ENCODE results near the gene USP6NL.

USP6NL gene

DNA sequence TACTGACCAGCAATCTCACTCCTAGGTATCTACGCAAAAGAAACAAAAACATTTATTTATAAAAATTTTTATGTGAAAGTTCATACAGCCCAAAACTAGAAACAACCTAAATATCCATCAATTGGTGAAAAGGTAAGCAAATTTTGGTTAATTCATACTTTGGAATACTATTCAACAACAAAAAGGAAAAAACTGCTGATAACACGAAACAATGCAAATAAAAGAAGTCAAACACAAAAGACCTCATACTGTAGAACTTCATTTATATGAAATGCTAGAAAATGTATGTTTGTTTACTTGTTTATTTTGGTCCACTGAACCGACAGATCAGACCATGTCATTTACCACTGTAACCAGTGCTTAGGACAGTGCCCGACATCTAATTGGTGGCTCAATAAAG is 60.3 kb downstream of the USP6NL start:
- DNase-seq (ENCODE audit: low read depth): no peak

DNA sequence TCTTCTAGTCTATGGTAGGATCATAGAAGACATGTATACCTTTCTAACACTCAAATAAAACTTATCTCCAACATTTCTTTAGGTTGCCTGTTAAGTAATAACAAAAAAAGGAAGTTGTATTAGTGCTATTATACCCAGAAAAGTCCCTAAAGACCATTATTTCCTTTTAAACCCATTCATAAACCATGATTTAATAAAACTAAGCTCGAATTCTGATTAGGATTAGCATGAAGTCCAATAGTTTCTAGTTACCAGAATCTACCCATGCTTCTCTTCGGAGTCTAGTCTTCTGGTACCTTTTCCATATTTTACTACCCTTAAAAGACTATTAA is 62.7 kb downstream of the USP6NL start:
- DNase-seq (ENCODE audit: low read depth): no peak

DNA sequence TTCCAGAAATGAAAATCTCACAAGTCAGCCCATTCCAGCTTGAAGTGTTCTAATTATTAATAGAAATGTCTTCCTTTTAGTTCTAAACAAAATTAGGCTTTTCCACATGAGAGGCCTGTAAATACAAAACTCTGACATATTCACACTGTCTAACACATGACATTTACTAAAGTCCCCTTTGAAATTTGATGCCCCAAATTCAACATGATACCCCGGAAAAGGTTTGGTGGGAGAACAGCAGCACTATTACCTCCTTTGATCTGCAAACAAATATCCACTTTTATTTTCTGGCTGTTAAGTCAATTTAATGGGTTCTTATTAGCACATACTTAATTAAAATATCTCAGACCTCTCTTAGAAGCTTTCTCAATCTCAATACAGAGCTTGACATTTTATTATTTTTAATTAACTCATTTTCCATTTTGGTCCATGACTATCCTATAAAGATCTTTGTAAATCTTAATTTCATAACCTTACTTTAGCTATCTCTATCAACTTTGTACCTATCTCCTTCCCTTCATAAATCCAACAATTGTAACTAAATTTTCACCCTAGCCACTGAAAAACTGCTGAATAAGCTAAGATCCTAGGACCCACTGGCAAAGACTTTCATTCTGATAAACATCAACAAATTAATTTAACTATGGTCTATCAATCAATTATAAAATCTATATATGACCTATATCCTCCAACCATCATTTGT is 63.2 kb downstream of the USP6NL start:
- DNase-seq (ENCODE audit: low read depth): no peak

DNA sequence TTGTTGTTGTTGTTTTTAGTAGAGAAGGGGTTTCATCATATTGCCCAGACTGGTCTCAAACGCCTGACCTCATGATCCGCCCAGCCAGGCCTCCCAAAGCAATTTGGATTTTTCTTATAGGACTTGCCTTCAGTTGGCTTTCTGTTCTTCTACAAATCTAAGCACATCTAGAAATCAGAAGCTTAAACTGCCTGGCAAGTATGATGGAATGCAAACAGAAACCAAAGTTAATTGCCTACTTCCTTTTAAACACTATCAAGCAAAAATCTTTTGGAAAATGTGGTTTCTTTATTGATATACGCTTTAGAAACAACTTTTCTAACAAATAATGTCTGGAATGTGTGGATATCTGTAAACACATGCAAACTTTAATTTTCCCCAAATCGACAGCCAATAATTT is 64.9 kb downstream of the USP6NL start:
- no peak for DNase-seq (ENCODE audit: low read depth)

DNA sequence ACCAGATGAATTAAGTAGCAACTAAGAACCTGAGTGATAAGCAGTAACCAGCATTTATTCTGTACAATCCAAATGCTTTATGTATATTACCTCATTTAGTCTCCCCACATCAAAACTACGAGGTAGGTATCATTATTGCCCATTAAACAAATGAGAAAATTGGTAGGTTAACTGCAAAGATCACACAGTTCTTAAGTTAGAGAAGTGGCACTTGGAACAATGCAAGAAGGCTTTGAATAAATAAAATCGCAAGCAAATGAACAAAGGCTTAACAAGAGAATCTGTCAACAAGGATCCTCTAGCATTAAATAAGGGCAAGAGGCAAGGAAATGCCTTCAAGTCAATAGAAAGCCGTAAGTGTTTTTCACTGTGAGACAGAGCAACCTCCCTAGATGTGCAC is 70.2 kb downstream of the USP6NL start:
- DNase-seq (ENCODE audit: low read depth): no peak

DNA sequence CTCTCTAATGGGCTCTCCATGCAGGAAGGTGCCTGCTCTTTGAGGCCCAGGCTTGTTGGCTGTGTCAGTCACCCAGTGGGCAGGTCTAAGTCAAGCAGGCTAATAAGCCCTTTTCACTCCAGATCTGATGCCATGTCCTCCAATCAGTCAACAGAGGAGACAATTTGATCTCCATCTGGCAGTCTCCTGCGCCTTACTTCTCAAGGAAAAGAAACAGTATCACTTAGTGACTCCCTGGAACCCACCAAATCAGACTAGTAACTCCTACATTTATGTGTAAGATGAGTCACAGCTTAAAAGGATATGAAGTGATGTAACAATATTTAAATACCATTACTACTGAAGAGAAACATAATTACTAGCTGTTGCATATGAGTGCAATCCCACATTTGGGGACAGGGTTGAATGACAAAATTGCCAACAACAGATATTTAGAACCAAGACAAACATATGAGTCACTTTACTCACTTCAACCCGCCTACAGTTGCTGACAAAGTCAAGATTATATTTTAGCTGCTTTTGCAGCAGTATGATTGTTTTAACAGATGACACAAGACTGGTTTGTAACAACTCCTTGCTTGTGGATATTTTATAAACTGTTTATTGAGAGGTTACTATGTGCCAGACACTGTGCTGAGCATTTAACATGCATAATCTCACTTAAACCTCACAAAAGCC is 72.1 kb downstream of the USP6NL start:
- DNase-seq (ENCODE audit: low read depth): no peak

DNA sequence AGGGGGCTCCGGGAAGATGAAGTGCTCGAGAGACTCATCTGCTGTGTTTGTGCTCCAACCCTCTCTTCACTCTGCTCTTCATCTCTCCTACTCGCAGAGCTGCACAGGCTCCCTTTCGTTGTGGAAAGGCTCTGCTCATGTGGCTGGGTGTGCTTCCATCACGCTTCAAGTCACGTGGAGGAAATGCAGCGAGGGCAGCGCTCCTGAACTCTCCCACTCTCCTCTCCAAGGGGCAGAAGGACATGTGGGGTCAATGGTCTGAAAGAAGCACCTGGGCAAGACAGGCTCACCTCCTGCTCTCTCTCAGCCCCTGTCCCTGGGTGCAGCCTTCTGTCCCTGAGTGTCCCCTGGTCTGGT is 72.6 kb downstream of the USP6NL start:
- DNase-seq (ENCODE audit: low read depth): no peak

DNA sequence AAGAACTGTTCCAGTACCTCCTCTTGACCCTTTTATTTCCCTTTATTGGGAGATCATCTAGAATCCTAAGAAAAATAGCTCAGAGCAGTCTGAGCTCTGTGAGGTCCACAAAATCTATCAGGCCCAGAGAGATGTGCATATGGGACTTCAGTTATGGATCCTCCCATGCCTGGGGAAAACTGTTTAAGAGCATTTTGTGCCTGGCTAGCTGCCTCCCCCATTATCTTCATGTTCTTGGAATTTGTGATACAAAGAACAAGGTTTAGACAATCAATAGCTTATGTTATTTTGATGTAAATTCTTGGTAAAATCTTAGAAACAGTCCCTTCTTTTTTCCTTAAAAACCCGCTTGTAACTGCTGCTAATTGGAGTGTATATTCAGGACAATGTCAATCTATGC is 75.2 kb downstream of the USP6NL start:
- DNase-seq (ENCODE audit: low read depth): no peak

DNA sequence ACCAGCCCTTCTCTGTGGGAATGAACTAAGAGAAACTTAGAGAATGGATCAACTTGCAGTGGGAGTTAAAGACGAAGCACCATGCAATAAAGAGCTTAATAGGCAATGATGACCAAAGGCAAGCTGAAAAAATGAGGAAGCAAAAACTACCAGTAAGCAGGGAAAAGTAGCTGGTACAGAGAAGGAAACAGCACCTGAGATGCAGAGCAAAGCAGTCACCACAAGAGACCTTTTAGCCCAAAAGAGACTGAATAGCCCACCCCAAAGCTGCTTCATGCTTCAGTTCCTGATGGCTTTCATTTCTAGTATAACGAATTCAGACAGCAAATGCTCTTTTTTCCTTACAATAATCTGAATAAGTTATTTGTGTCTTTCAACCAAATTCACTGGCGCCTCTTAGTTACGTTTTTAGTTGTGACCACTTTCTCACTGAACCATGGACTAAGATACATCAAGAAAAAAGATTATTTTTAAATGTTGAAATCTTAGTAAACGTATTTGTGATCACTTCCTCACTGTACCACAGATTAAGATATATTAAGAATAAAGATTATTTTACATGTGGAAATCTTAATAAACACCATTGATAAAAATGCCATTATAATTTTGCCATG is 76.0 kb downstream of the USP6NL start:
- DNase-seq (ENCODE audit: low read depth): no peak

DNA sequence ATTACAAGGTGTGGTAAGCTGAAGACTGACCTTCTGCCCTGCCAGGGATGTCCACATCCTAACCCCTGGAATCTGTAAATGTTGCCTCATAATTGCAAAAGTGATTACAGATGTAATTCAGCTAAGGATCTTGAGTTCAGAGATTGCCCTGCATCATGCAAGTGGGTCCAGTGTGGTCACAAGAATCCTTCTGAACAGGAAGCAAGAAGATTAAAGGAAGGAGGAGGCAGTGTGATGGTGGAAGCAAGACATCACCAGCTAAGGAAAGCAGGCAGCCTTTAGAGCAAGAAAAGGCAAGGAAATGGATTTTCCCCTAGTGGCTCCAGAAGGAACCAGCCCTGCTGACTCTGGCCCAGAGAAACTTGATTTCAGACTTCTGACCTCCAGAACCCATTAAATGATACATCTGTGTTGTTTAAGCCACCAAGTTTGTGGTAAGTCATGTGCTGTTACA is 78.1 kb downstream of the USP6NL start:
- no peak for DNase-seq (ENCODE audit: low read depth)

DNA sequence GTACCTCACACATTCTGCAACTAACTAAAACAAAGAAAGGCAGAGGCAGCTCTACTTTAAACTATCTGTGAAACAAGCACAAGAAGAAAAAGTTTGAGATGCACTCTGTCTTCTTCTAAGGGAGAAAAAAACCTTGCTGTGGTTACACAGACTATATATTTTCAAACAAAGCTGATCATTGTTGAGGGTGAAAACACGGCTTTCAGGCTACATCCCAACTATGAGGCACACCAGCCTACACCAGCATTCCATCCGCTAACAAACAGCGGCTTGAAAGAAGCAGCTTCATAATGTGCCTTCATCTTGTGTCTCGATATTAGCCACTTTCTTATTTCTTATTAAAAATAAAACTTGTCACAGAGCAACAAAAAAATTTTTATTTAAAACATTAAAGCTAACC is 79.1 kb downstream of the USP6NL start:
- DNase-seq (ENCODE audit: low read depth): no peak

DNA sequence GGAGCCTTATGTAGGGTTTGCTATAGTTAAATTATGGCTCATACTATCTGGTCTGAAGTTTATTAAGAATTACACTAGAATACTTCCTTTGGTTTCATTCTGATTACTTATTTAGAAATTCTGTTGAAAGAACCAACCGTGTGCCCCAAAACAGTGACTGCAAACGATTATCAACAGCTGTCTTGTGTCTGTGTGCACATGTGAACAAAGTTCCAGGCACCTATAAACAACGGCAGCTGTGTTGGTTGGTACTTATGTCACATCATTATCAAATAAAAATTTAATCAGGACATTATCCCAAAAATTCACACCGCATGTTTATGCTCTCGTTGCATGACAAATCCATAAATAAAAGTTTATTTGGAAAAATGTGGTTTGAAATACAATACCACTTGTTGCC is 80.6 kb downstream of the USP6NL start:
- DNase-seq (ENCODE audit: low read depth): no peak

DNA sequence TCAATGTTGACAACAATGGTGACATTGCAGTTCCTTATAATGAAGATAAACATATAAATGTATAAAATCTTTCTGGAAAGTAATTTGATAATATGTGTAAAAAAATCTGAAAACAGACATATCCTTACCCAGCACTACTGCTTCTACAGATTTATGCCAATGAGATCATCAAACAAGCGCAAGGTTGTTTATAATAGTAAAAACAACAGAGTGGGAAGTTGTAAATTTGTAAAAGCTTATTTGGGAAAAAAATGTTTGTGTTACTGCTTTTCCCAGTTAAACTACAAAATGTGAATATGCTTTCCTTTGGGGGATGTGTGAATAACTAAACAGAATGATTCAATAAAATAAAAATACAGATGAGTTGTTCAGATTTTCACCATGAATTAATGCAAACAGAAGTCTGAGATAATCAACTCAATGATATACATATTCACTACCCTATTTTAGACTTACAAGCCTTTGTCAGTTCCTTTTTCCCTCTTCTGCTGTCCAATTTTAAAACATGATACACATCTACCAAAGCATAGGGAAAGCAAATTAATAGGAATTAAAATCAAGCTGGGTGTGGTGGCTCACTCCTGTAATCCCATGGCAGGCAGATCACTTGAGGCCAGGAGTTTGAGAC is 82.1 kb downstream of the USP6NL start:
- no peak for DNase-seq (ENCODE audit: low read depth)

DNA sequence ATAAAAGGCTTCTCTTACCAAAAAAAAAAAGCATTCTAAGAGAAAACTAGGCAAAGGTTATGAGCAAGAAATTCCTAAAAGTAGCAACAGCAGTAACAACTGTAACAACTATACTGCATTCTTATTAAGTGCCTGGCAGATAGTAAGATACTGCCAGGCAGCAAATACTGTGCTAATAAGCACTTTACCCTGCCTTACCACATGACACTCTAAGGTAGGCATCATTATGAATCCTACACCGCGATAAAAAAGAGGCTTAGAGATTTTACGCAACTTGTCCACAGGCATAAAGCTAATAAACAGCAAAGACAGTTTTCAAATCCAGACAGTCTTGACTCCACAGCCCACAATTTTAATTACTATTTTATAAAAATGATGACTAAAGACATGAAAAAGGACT is 83.2 kb downstream of the USP6NL start:
- no peak for DNase-seq (ENCODE audit: low read depth)

DNA sequence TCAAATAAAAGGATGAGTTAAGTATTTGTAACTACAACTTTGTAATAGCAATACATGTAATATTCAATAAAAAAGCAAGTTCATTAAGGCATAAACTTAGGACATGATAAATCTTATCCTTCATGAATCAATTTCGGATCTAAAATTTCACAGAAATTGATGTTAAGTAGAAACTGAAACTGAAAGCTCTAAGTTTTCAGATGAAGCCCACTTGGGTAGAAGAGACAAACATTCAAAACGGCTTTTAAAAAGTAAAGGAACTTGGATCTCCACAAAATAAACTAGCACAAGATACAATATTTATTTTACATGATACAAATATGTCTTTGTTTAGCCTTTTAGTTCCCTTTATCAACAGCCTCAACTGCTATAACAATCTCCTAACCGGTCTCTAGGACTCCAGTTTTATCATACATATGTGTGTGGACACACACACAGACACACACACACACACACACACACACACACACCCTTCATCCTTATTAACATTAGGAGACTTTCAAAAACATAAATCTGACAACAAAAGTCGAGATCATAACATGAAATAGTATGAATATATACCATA is 83.7 kb downstream of the USP6NL start:
- no peak for DNase-seq (ENCODE audit: low read depth)

DNA sequence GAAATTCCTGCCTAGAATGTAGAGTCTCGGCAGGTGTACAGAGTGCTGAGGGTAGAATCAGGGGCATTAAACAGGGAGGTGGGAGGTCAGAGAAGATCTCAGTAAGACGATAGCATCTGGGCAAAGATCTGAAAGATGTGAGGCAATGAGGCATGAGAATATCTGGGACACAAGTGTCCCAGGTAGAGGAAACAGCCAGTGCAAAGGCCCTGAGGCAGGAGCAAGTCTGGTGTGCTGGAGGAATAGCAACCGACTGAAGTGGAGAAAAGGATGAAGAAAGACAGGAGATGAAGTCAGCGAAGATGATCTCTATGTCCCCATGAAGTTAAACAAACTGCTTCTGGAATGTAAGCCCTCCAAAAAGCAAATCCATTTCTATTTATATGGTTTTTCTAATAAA is 84.4 kb downstream of the USP6NL start:
- DNase-seq (ENCODE audit: low read depth): no peak

DNA sequence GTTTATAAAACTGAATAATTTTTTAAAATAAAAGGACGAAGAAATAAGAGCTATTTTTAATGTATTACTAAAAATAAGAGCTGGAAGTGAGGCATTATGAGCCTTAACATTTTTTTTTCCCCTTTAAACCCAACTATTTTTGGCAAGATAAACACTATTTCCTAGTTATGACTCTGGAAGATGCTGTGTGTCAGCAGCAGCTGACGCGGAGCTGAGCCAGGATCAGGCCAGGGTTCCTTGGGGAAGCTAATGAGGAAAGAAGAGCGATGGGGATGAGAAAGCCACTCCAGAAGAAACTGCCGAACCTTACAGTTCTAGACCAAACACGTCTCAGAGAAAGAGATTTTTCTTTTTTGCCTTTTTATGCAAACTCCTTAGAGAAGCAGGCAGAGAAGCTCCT is 85.9 kb downstream of the USP6NL start:
- no peak for DNase-seq (ENCODE audit: low read depth)

DNA sequence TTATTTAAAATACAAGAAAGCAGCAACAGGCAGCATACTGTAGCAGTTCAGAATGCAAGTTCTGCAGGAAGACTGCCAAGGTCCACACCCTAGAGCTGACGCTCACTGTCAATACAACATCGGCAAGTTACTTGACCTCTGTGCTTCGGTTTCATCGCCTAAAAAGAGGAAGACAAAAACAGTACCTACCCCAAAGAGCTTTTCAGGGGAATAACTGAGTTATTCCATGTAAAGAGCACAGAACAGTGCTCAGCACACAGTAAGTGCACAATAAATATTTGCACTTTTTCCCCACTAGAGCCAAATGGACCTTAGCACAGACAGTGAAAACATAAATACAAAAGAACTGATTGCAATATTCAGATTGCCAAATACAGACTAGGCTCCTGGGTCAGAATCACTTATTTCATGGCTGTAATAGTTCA is 88.6 kb downstream of the USP6NL start:
- DNase-seq (ENCODE audit: low read depth): no peak

DNA sequence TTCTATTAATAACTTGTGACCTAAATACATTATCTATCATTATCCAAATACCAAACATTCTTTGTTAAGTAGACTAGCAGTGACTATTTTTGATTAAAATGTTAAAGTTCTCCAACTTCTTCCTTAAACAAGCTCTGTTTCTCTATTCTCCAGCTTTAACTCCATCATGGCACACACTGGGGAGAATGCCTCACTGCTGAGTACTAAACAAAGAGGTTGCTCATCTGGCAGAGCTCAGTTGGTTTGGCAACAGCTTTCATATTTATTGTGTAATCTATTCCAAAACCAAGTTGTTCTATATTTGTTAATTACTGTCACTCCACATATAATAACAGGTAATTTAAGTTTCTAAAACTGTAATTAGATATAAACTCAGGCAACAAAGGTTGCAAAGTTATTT is 89.6 kb downstream of the USP6NL start:
- no peak for DNase-seq (ENCODE audit: low read depth)

DNA sequence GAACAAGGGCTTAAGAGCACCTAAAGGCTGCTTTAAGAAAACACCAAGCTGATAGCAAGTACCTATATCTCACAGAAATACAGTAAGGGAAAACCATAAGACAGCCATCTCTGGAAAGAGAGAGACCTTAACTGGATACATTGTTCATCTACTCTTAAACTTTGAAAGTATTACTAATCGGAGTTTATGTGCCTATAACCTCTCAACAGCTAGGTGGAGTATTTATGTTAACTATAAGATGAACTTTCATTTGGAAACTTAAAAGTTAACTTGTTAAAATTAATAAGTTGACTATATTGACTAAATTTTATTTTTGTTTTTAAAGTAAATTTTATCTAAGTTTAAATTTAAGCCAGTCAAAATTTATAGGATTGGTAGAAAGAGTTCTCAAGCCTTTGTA is 90.6 kb downstream of the USP6NL start:
- no peak for DNase-seq (ENCODE audit: low read depth)

DNA sequence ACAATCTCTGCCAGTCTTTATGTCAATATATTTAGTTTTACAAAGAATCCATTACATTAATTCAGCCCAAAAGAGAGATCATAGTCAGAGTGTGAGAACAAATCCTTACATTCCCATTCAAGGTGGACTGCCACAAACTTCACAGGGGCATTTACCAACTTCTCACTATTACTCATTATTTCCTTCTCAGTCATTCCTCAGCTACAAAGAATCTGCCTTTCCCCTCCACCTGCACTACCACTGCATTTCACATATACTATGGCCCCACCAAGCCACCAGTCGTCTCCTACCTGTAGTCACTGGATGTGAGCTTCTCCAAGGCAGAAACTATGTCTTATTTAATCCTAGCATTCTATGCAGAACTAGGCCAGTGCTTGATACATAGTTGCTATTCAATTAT is 94.3 kb downstream of the USP6NL start:
- no peak for DNase-seq (ENCODE audit: low read depth)

DNA sequence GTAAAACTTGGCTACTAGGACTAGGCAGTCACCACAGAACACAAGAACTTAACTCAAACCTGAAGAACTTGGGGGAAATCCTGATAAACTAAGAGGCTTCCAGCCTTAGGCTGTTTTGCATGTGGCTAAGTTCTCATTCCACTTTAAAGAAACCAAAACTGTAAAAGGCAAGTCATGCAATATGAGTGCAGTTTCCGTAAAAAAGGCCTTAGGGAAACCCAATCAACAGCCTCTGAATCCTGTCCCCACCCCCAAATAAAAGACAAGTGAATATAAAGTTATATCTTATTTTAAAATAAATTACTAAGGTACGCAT is 95.1 kb downstream of the USP6NL start:
- no peak for DNase-seq (ENCODE audit: low read depth)
